NCI-H2227 (cell line): Measurements from ENCODE around the gene KCNQ5.
"Not testable (repeated sequence)": the region's sequence is repeated elsewhere in the genome, so short reads cannot be mapped to it uniquely, and the experiment has no call there.

ENCODE experiments used
- DNase-seq: peaks from one replicate; lab custom pipeline; 2025; ENCODE audit not compliant: unreplicated experiment; lab: John Stamatoyannopoulos, UW

KCNQ5 gene

GRCh38 chr6:72946774-72947173, 324.9 kb downstream of the KCNQ5 start:
- no peak for DNase-seq

GRCh38 chr6:72947534-72947933, 325.7 kb downstream of the KCNQ5 start:
- DNase-seq: no peak

- DNase-seq: no peak
These were observed 326.3 kb downstream of the KCNQ5 start for GRCh38 chr6:72948153-72948552.

GRCh38 chr6:72950114-72950860, 328.4 kb downstream of the KCNQ5 start:
- no peak for DNase-seq

- no peak for DNase-seq
These were observed 331.2 kb downstream of the KCNQ5 start for GRCh38 chr6:72952808-72953630.

- DNase-seq: no peak
These were observed 332.1 kb downstream of the KCNQ5 start for GRCh38 chr6:72953971-72954381.

GRCh38 chr6:72954716-72955115, 332.9 kb downstream of the KCNQ5 start:
- no peak for DNase-seq

GRCh38 chr6:72955666-72956065, 333.8 kb downstream of the KCNQ5 start:
- no peak for DNase-seq

GRCh38 chr6:72956272-72956671, 334.4 kb downstream of the KCNQ5 start:
- no peak for DNase-seq

- no peak for DNase-seq
These were observed 338.0 kb downstream of the KCNQ5 start for GRCh38 chr6:72959821-72960220.

- DNase-seq: no peak
These were observed 342.1 kb downstream of the KCNQ5 start for GRCh38 chr6:72963946-72964345.

- DNase-seq: no peak
These were observed 344.9 kb downstream of the KCNQ5 start for GRCh38 chr6:72966628-72967280.

GRCh38 chr6:72967329-72967728, 345.5 kb downstream of the KCNQ5 start:
- DNase-seq: no peak

GRCh38 chr6:72968704-72969103, 346.8 kb downstream of the KCNQ5 start:
- no peak for DNase-seq

- DNase-seq: no peak
These were observed 347.8 kb downstream of the KCNQ5 start for GRCh38 chr6:72969666-72970065.

GRCh38 chr6:72972579-72972978, 350.7 kb downstream of the KCNQ5 start:
- DNase-seq: no peak

- peak; percentile 8 for DNase-seq
These were observed 352.4 kb downstream of the KCNQ5 start for GRCh38 chr6:72974276-72974675.

- no peak for DNase-seq
These were observed 353.5 kb downstream of the KCNQ5 start for GRCh38 chr6:72975352-72975752.

- DNase-seq: no peak
These were observed 354.6 kb downstream of the KCNQ5 start for GRCh38 chr6:72976484-72976883.

GRCh38 chr6:72977114-72977513, 355.2 kb downstream of the KCNQ5 start:
- DNase-seq: no peak

GRCh38 chr6:72978808-72979207, 356.9 kb downstream of the KCNQ5 start:
- not testable (repeated sequence) for DNase-seq
